Activated CD4-positive, alpha-beta T cell treated with anti-CD3 and anti-CD28 coated beads, Interleukin-2, amount 50 U/mL, for 1 hour (primary cell): ENCODE results near the gene ADM2.

Source experiments
- DNase-seq: peaks from one replicate; pipeline ENCODE4 v3.0.0-alpha.2; 2020

ADM2 gene

DNA sequence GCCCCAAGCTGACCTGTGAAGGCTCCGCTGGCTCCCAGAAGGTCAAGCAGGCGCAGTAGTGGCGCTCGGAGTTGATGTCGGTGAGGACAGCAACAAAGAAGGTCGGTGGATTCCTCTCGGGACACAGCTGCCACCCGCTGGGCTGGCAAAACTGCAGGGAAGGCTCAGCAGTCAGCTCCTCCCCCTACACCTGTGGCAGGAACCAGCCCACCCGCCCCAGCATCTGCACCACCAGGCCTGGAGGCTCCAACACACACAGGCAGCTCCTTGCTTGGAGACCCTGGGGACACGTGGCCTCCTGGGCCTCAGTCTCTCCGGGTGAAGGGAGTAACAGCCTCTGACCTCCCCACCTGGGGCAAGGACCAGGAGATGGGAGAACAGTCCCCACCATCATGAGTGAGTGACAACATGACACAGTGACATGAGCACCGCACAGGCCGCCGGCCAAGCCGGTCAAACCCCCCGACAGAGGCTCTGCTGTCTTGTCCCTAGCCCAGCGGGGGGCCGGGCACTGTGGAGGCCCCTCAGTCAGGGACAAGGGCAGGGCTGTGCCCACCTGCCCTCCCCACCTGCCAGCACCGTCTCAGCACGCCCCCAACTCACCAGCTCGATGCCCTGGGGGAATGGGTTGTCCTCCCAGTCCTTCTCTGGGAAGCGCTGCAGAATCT, 13.4 kb upstream of the ADM2 start:
- no peak for DNase-seq

DNA sequence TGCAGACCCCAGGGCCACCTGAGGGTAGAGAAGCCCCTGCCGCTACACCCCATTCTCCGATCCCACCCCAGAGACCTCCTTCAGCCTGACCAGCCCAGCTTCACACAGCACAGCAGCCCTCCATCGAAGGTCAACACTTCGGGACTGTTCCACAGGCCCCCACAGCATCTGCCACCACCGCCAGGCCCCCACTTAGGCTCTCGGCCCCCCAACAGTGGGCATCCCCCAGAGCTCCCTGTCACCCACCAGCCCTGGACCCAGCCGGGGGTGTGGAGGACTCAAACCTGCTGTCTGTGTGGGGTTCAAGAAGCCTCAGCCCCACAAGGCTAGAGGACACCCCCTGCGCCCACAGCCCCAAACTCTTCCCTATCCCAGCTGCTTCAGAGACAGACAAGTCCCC, 12.7 kb upstream of the ADM2 start:
- DNase-seq: no peak

DNA sequence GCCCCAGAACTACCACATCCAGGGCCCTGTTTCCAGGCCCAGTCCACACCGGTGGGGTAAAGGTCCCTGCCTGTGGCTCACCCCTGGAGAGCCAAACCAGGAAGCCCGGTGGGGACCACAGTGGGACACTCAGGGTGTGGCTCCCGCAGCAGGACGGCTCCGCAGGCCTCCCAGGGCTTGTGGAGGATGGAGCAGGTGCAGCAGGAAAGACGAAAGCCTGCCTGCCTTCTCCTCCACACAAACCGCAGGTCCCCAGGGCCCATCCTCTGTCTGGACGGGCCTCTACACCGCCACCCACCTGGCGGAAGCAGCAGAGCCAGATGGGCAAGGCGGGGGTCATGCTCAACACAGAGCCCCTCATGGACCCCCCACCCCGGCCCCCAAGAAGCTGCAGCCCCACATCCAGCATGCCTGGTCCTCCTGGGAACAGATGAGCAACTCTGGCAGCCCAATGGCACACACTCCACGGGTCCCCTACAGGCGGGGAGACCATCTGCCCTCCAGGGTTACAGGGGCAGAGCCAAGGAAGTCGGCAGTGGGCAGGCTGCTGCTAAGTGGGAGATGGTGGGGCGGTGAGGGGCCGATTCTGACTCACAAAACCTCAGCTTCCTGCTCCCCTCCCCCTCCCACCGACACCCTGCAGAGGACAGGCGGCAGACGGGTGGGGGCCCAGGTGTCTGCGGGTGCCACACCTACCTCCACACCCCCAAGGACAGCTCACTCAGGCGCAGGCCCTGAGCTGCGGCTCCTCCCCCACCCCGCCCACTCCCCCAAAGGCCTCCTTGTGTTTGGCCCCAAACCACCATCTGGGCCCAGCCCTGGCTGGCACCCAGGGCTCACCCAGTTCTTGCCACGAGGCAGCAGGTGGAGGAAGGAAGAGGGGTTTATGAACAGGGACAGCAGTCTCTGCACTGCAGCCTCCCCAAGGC, 11.7 kb upstream of the ADM2 start:
- DNase-seq: peak; percentile 97

DNA sequence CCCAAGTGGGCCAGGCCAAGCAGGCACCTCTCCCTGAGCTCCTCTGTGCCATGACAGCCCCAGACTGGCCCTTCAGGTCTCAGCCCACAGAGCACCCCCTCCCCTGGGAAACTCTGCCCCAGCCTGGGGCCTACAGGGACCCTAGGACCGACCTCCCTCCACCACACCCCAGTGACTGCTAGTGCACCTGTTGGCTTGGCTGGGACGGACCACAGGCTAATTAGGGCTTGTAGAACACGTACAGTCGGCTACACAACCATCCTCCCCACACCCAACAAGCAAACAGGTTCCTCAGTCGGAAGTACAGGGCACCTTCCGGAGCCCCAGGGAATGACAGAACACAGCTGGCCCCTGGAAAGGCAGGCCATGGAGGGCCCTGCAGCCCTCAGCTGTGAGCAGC, 10.9 kb upstream of the ADM2 start:
- no peak for DNase-seq

DNA sequence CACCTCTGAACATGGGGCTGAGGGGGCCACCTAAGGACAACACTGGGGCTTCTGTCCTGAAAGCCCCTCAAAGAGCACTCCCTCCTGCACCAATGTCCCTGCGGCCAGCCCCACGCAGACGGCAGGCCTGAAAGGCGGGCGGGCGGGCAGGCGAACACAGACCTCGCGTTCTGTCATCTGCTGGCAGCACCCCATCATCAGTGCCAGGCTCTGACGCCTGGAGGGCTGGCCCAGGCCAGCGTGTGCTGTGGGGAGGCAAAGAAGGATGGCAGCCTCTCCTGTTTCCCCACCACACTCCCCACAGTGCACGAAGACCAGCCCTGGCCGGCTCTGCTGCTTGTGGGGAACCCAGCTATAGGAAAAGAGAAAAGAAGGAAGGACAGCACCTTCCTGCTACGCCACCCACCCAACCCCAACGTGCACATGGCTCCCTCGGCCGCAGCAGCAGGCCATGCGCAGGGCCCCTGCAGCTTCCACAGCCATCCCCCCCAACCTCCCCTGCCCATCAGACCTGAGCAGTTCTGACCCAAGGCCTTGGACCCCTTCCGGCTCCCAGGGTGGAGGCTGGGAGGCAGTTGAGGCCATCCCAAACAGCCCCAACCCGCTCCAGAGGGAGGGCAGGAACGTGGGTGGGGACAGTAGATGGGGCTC, 10.0 kb upstream of the ADM2 start:
- DNase-seq: no peak

DNA sequence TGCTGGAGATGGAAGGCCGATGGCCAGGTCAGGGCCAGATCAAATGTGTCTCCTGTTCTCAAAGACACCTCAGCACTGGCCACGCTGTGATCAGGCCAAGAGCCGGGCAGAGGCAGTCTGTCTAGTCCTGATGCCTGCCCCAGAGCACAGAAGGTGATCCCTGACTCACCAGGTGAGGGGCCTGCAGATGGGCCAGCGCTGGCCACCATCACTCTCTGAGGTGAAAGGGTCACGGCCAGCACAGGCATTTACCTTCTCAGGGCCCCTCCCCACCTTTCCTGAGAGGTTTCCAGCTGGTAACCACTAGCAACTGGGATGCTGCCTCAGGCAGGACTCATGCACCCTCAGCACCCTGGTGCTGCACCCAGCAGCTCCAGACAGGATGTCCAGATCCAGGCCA, 9.4 kb upstream of the ADM2 start:
- DNase-seq: no peak

DNA sequence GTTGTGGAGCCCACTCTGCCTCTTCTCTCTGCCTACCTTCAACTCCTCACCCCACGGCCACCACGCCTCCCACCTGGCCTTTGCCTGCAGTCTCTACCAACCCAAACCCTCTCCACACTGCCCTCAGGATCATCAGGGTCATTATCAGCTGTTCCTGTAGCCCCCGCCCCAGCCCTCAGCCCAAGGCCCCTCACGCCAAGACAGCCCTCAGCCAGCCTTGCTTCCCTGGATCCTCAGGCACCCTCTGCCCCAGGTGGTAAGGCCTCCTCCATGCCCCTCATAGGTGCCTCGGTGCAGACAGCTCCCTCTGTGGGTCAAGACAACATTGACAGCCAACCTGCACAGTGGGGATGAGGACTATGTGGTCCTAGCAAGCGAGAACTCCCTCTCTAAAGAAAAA, 8.3 kb upstream of the ADM2 start:
- peak; percentile 54 for DNase-seq

DNA sequence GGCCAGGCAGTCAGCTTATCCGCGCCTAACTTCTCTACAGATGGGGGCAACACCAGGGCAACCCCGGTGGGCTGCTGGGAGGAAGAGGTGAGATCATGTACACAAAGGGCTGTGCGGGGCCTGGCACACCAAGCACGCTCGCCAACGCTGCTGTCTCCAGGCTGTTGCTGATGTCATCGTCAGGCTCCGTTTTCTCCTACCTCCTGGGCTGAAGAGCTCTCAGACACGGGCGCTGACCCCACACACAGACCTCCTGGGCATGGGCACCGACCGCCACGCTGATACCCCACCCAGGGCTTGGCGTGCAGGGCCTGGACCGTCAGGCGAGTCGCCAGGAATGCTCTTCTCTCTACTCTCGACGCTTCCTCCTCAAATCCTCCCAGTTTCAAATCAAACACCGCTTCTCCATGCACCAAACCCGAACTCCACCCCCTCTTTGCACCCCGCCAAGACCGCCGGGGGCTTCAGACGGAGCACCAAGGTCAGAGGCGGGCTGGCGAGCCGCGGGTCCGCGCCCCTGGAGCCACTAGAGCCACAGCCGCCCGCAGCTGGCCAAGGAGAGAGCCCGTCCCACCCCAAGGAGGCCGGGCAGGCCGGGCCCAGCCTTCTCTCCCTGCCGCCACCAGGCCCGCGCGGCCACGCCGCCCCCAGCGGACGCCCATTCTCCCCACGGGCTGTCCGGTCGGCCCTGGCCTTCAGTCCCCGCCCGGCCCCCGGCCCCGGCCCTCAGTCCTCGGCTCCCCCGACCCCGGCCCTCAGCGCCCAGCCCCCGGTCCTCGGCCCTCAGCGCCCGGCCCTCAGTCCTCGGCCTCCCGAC, 7.3 kb upstream of the ADM2 start:
- DNase-seq: peak; percentile 22

DNA sequence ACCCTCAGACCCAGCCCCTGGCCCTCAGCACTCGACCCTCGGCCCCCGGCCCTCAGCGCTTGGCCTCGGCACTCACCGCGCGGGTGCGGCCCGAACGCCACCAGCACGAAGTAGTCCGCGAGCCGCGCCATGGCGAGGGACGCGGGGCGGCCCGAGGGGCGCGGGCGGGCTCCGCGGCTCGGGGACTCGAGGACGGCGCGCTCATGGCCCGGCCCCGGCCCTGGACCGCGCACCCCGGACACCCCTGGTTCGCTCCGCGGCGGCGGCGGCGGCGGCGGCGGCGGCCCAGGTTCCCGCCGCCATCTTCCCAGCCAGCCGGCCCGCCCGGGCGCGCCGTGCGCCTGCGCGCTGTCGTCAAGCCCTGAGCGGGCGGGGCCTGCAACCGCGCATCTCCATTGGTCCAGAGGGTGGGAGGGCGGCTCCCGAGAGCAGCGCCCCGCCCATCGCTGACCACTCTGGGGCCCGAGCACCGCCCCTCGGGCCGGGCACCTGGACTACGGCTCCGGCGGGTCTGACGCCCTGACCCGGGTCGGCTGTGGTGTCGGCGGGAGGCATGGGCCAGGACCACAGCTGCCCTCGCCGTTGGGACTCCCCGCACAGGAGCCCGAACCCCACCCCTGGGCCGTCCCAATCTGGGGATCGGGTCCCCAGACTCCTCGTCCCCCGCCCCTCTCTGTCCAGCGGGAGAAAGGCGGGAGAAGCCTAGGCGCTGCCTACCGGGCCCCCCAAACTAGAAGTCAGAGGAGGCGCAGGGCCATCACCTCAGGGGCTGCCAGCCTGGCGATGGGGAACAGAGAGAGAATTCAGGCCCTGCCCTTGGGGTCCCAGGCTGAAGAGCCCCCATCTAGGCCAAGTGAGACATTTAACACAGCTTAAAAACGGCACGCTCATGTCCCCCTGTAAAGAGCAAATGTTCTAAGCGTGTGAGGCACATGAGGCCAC, 6.4 kb upstream of the ADM2 start, which contains the start of gene SBF1:
Gene SBF1 (minus strand): TSS at position 326 of the 942 bp plus-strand sequence. CDS start 195 bp downstream, at position 131.
- DNase-seq: peak; percentile 83

DNA sequence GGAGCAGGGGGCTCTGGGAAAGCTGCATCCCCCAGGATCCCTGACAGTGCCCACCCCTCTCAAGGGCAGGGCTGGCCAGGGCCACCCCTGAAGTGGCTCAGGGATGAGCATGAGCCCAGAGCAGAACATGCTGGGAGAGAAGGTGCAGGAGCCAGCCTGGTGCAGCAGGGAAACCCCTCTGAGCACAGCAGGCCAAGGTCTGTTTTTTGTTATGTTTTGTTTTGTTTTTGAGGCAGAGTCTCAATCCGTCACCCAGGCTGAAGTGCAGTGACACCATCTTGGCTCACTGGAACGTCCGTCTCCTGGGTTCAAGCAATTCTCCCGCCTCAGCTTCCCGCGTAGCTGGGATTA, 5.7 kb upstream of the ADM2 start:
- DNase-seq: no peak

DNA sequence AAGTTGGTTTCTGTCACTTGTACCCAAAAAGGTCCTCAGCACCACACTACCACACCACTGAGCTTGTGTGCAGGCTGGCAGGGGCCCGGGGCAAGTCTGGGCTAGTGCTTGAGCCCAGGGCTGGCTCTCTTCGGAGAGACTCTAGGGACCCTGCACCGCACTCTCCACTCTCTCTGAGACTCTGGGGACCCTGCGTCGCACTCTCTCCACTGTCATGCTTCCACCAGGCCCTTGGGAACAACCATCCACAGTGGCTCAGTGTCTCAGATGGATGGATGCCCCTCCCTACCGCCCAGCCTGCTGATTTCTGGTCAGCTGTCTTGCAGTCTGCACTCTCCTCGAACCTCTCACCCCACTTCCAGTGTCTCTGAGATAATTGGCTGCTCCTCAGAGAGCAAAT, 4.5 kb upstream of the ADM2 start:
- no peak for DNase-seq

DNA sequence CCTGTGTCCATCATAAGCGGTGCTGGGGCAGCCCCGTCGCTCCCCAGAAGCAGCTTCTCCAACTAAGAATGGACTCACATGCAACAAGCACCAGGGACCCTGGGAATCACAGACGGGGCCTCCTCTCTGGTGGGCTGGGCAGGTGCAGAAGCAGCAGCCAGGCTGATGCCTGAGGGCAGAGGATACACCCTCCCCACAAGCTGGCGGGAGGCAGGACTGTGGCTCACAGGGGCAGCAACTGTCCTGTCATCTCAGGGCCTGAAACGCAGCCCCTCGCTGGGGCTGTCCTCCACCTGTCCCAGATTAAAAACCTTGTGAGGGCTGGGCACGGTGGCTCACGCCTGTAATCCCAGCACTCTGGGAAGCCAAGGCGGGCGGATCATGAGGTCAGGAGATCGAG, 3.4 kb upstream of the ADM2 start:
- no peak for DNase-seq

DNA sequence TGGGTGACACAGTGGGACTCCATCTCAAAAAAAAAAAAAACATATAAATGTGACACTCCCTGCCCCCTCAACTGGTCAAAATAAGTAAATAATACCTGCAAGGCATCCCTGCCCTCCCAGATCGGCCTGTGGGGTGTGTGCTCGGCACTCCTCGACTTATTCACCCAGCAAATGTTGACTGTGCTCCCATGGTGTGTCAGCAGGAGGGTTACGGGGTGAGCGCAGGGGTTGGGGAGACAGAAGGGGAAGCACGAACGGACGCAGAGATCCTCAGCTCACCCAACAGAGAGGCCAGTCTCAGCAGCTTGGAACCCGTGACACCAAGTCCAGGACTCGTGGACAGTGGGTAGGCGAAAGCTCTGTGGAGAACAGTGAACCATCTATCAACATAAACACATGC, 1.6 kb upstream of the ADM2 start:
- no peak for DNase-seq

DNA sequence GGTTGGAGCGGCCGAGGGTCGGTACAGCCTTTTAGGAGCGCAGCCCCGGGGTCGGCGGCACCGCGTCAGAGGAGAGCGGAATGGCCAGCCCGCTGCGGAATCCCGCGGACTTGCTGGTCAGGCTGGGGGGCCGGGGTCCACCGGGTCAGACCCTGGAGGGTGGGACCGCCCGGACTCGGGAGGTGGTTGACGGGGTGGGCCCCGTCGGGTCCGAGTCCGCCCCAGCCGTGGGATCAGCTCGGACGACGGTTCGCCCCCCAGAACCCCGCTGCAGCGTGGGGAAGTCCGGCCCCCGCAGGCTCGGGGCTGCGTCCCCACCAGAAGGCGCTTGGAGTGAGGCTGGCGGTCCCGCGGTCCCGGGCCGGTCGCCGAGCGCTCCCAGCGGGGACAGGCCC, 301 bp upstream of the ADM2 start:
- DNase-seq: no peak

DNA sequence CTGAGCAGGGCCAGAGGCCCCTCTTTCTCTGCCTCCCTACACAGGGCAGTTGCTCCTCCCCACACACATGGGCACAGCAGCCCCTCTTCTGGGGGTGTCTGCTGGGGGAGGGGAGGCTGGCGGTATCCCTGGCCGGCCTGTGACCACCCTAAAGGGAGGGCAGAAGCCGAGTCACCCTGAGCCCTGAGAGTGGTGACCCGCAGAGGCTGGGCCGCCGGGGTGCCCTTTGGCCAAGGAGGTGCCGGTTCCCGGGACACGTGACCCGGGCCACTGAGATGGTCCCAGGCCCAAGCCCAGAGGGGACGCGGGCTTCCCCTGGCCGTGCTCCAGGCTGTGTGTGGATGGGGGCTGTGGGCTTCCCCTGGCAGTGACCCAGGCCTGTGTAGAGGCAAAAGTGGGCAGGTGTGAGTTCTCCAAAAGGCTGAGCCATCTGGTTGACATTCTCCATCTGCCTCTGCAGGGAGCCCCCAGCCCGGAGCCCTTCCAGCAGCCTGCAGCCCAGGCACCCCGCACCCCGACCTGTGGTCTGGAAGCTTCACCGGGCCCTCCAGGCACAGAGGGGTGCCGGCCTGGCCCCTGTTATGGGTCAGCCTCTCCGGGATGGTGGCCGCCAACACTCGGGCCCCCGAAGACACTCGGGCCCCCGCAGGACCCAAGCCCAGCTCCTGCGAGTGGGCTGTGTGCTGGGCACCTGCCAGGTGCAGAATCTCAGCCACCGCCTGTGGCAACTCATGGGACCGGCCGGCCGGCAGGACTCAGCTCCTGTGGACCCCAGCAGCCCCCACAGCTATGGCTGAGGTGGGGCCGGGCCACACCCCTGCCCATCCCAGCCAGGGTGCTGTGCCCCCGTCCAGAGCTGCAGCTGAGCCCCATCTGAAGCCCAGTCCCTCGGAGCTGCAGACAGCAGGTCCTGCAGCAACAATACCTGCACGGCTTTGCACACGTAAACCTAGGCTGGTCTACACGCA, 1.0 kb downstream of the ADM2 start:
- no peak for DNase-seq

DNA sequence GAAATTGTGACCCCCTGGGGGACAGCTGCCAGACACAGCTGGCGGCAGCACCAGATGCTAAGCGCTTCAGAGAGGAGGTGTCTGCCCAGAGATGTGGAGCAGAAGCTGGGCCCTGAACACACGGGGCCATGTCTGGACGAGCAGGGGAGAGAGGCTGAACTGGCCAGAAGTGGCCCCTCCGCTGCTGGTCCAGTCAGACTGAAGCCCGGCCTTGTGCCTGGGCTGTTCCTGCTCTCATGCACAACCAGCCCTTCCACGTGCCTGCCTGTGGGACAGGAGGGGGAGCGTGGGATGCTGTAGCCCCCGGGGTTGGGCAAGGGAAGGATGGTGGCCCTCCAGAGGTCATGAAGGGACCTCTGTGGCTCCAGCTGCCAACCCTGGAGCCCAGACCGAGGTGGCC, 1.8 kb downstream of the ADM2 start:
- DNase-seq: no peak

DNA sequence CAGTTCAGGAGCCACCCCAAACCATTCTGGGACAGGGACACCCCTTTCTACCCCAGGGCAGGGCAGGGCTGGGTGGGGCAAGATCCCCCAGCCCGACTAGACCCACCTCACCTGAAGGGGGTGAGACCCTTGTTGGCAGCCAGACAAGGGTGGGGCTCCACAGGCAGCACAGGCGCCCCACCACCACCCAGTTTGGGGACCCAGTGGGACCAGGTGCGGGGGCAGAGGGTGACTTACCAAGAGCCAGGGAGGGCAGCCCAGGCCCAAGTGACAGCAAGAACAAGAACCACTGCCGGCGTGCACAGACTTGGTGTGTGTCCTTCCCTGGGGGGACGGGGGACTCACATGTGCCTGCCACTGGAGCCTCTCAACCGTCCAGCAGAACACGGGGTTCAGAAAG, 2.2 kb downstream of the ADM2 start:
- no peak for DNase-seq

DNA sequence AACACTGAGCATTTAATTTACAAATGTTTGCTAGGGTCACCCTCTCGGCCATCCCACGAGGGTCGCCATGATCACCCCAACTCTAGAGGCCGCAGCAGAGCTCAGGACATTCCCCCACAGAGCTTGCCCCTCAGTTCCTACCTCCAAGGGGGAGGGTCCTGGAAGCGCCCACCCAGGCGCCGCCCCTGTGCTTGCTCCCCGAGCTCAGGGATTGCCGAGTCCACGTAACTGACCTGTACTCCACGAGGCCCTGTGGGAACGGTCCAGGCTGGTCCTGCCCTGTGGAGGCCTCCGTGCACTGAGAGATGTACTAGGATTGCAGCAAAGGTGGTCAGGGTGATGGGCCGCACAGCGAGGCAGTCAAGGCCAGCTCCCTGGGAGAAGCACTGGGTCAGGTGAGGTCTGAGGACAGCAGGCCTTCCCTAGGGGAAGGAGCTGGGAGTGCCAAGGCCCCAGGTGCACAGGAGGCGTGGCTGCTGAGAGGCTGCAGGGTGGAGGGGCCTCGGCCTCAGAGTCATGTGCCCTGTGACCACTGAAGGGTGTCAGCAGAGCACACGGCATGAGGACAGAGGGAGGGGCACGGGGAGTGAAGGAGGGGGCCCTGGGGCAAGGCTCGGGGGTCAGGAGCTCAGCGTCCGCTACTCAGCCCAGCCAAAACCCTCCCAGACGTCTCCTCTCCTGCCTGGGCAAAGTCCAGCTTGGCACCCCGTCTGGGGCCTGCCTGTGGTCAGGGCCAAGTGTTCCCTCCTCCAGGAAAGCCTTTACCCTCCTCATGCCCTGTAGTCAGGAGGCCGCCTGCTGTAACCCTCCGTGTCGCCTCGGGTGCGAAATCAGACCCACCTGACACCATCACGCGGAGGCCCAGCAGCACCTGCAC, 2.9 kb downstream of the ADM2 start:
- no peak for DNase-seq
